H9 (cell line): ENCODE results near the gene DPP10. TPM values are rescaled to one million over a fixed set of nuclear protein-coding genes. Genes with fewer than 3 reads are reported as not detected.

ENCODE experiments used
- DNase-seq: peaks from one replicate; pipeline ENCODE4 v3.0.0-alpha.2; 2017
- H2AFZ ChIP-seq: one replicate; pipeline ENCODE4 v1.6.1; 2013; ENCODE audit warnings: mild to moderate bottlenecking, low read length, control low read depth, moderate library complexity
- H2AK5ac ChIP-seq: 2 replicates; pipeline ENCODE4 v1.6.1; 2013; ENCODE audit warnings: low read length, control low read depth, mixed read lengths; ENCODE audit not compliant: insufficient read length
- H2BK120ac ChIP-seq: one replicate; pipeline ENCODE4 v1.6.1; 2013; ENCODE audit warnings: low read depth, mild to moderate bottlenecking, low read length, control low read depth, inconsistent platforms; ENCODE audit not compliant: poor library complexity, severe bottlenecking
- H2BK12ac ChIP-seq: 2 replicates; pipeline ENCODE4 v1.6.1; 2013; ENCODE audit warnings: low read length, control low read depth, mixed read lengths, low read depth; ENCODE audit not compliant: insufficient read length
- H2BK15ac ChIP-seq: 2 replicates; pipeline ENCODE4 v1.6.1; 2013; ENCODE audit warnings: low read depth, low read length, control low read depth
- H2BK20ac ChIP-seq: one replicate; pipeline ENCODE4 v1.6.1; 2013; ENCODE audit warnings: low read depth, mild to moderate bottlenecking, low read length, control low read depth, inconsistent platforms; ENCODE audit not compliant: poor library complexity, severe bottlenecking
- H2BK5ac ChIP-seq: 2 replicates; pipeline ENCODE4 v1.6.1; 2013; ENCODE audit warnings: low read length, control low read depth, mixed read lengths; ENCODE audit not compliant: insufficient read length
- H3K14ac ChIP-seq: 2 replicates; pipeline ENCODE4 v1.6.1; 2013; ENCODE audit warnings: low read length, control low read depth; ENCODE audit not compliant: insufficient read depth
- H3K18ac ChIP-seq: 2 replicates; pipeline ENCODE4 v1.6.1; 2013; ENCODE audit warnings: low read depth, mild to moderate bottlenecking, mixed read lengths, low read length, control low read depth; ENCODE audit not compliant: insufficient read length
- H3K23ac ChIP-seq: 2 replicates; pipeline ENCODE4 v1.6.1; 2013; ENCODE audit warnings: low read length, control low read depth, mixed read lengths, low read depth; ENCODE audit not compliant: insufficient read length
- H3K23me2 ChIP-seq: 2 replicates; pipeline ENCODE4 v1.6.1; 2013; ENCODE audit warnings: low read depth, mild to moderate bottlenecking, mixed read lengths, low read length, control low read depth; ENCODE audit not compliant: insufficient read length, poor library complexity, severe bottlenecking
- H3K27ac ChIP-seq: 2 replicates; pipeline ENCODE4 v1.5.1; 2013; ENCODE audit warnings: low read length, control low read depth, mixed read lengths, low read depth; ENCODE audit not compliant: insufficient read length
- H3K27me3 ChIP-seq: 2 replicates; pipeline ENCODE4 v1.6.1; 2013; ENCODE audit warnings: low read length, control low read depth, inconsistent platforms; ENCODE audit not compliant: insufficient read depth
- H3K4ac ChIP-seq: 2 replicates; pipeline ENCODE4 v1.6.1; 2013; ENCODE audit warnings: low read depth, mild to moderate bottlenecking, control low read depth, inconsistent platforms, low read length, moderate library complexity
- H3K4me1 ChIP-seq: 2 replicates; pipeline ENCODE4 v1.6.1; 2013; ENCODE audit warnings: low read length, control low read depth, inconsistent platforms; ENCODE audit not compliant: insufficient read depth
- H3K4me2 ChIP-seq: 2 replicates; pipeline ENCODE4 v1.6.1; 2013; ENCODE audit warnings: low read length, control low read depth, mixed read lengths; ENCODE audit not compliant: insufficient read length, insufficient read depth
- H3K56ac ChIP-seq: 2 replicates; pipeline ENCODE4 v1.6.1; 2013; ENCODE audit warnings: low read depth, mild to moderate bottlenecking, mixed read lengths, low read length, control low read depth; ENCODE audit not compliant: insufficient read length
- H3K79me1 ChIP-seq: 2 replicates; pipeline ENCODE4 v1.6.1; 2013; ENCODE audit warnings: low read depth, mild to moderate bottlenecking, moderate library complexity, low read length, control low read depth, inconsistent platforms; ENCODE audit not compliant: insufficient read depth, poor library complexity, severe bottlenecking
- H3K79me2 ChIP-seq: 2 replicates; pipeline ENCODE4 v1.6.1; 2013; ENCODE audit warnings: low read length, control low read depth, inconsistent platforms; ENCODE audit not compliant: insufficient read depth
- H3K9ac ChIP-seq: 2 replicates; pipeline ENCODE4 v1.6.1; 2013; ENCODE audit warnings: low read length, control low read depth, mixed read lengths; ENCODE audit not compliant: insufficient read length; ENCODE audit errors: extremely low read depth
- H3K9me3 ChIP-seq: one replicate; pipeline ENCODE4 v1.6.1; 2013; ENCODE audit warnings: low read depth, low read length, inconsistent platforms; ENCODE audit not compliant: control insufficient read depth
- H3T11ph ChIP-seq: one replicate; pipeline ENCODE4 v1.6.1; 2013; ENCODE audit warnings: mild to moderate bottlenecking, low read length, control low read depth, inconsistent platforms
- H4K20me1 ChIP-seq: one replicate; pipeline ENCODE4 v1.6.1; 2013; ENCODE audit not compliant: control insufficient read depth, insufficient read length, insufficient read depth
- H4K5ac ChIP-seq: 2 replicates; pipeline ENCODE4 v1.6.1; 2013; ENCODE audit warnings: low read depth, mild to moderate bottlenecking, mixed read lengths, low read length, control low read depth; ENCODE audit not compliant: insufficient read length
- H4K8ac ChIP-seq: replicated peaks from 2 replicates; pipeline ENCODE4 v1.6.1; 2013; ENCODE audit warnings: low read length, control low read depth, mixed read lengths, low read depth; ENCODE audit not compliant: insufficient read length
- H4K91ac ChIP-seq: 2 replicates; pipeline ENCODE4 v1.6.1; 2013; ENCODE audit warnings: low read depth, mild to moderate bottlenecking, moderate library complexity, mixed read lengths, low read length, control low read depth; ENCODE audit not compliant: insufficient read length
- H3K27ac Mint-ChIP-seq, 3 experiments: 2 replicates in 2 of 3; 3 replicates in 1 of 3; pipeline ENCODE4 v1.8.0; 2020 to 2021; ENCODE audit warnings: mixed read lengths in 3 of 3, mild to moderate bottlenecking in 1 of 3, moderate library complexity in 1 of 3
- H3K27me3 Mint-ChIP-seq: 2 replicates; pipeline ENCODE4 v1.8.0; 2021; ENCODE audit warnings: low read depth, mild to moderate bottlenecking, moderate library complexity, mixed read lengths
- H3K36me3 Mint-ChIP-seq, 3 experiments: 2 replicates in 2 of 3; 3 replicates in 1 of 3; pipeline ENCODE4 v1.8.0; 2020 to 2021; ENCODE audit warnings: low read depth in 3 of 3, mixed read lengths in 3 of 3; ENCODE audit not compliant: insufficient read depth in 1 of 3
- H3K4me1 Mint-ChIP-seq, 2 experiments: 2 replicates each; pipeline ENCODE4 v1.8.0; 2020; ENCODE audit warnings: mixed read lengths in 2 of 2
- H3K4me3 Mint-ChIP-seq, 2 experiments: 2 replicates in 1 of 2; 3 replicates in 1 of 2; pipeline ENCODE4 v1.8.0; 2020 to 2021; ENCODE audit warnings: mild to moderate bottlenecking in 2 of 2, mixed read lengths in 2 of 2, moderate library complexity in 1 of 2
- H3K9me3 Mint-ChIP-seq, 2 experiments: 2 replicates in 1 of 2; 3 replicates in 1 of 2; pipeline ENCODE4 v1.8.0; 2020; ENCODE audit warnings: mild to moderate bottlenecking in 2 of 2, mixed read lengths in 2 of 2, moderate library complexity in 1 of 2
- WGBS: extraction: QIAGEN DNeasy Blood & Tissue Kit; methylation state at CpG from one replicate; pipeline ENCODE4 v1.1.7; 2013; ENCODE audit warnings: missing lambda C conversion rate, low lambda C conversion rate, mixed read lengths; ENCODE audit not compliant: insufficient read length; ENCODE audit errors: extremely low coverage; 5-methylcytosine and 5-hydroxymethylcytosine counted together
- total RNA-seq: library from RNA; stranded (reverse); gene quantifications from 2 replicates; pipeline ENCODE4 v1.2.1, GENCODE V29; 2021
- TF ChIP-seq, protein P1 (sequence below): fragments of 200-600 bp; sonication (generic); conservative IDR thresholded peaks from 3 replicates; pipeline ENCODE4 v1.8.0; 2021; ENCODE audit warnings: antibody characterized with exemption, mild to moderate bottlenecking

Gene DPP10
- total RNA-seq, 1 experiment from 2014 or later = 11.3 TPM

GRCh38 chr2:115386465-115386864 lies 944.0 kb downstream of the DPP10 start:
- Histone ChIP-seq H2BK12ac (no peak overlapping the region), H3K9ac (no peak overlapping the region), H3T11ph (no peak overlapping the region), H2BK5ac (no peak overlapping the region), H3K4me2 (no peak overlapping the region), H2AK5ac (no peak overlapping the region), H3K23ac (no peak overlapping the region), H3K4me1 (no peaks in the 10 kb centered on the region), H3K27ac (no peak overlapping the region), H4K20me1 (no peaks in the 10 kb centered on the region), H2BK120ac (no peak overlapping the region), H4K8ac (no peak overlapping the region), H3K79me1 (no peaks in the 10 kb centered on the region), H3K18ac (no peak overlapping the region), H3K23me2 (no peaks in the 10 kb centered on the region), H3K4ac (no peak overlapping the region), H3K9me3 (no peaks in the 10 kb centered on the region), H3K79me2 (no peaks in the 10 kb centered on the region), H2BK15ac (no peak overlapping the region), H4K91ac (no peak overlapping the region), H3K56ac (no peak overlapping the region), H3K14ac (no peak overlapping the region), H3K27me3 (no peaks in the 10 kb centered on the region), H4K5ac (no peak overlapping the region), H2BK20ac (no peak overlapping the region), H2AFZ (no peak overlapping the region)
- H3K27me3 Mint-ChIP-seq = no peaks in the 10 kb centered on the region
- DNase-seq = no peak
- H3K27ac Mint-ChIP-seq = no peak overlapping the region
- no CpG with 5 or more reads among the region's 2 CpGs for WGBS
- peaks cover 15 to 19% of the 10 kb centered on the region in 2 experiments for H3K4me1 Mint-ChIP-seq
- H3K4me3 Mint-ChIP-seq = no peak overlapping the region; a peak in 1 of 5 replicates
- peaks cover 20 to 33% (median 23%) of the 10 kb centered on the region in 3 experiments for H3K36me3 Mint-ChIP-seq
- TF ChIP-seq, protein P1, sequence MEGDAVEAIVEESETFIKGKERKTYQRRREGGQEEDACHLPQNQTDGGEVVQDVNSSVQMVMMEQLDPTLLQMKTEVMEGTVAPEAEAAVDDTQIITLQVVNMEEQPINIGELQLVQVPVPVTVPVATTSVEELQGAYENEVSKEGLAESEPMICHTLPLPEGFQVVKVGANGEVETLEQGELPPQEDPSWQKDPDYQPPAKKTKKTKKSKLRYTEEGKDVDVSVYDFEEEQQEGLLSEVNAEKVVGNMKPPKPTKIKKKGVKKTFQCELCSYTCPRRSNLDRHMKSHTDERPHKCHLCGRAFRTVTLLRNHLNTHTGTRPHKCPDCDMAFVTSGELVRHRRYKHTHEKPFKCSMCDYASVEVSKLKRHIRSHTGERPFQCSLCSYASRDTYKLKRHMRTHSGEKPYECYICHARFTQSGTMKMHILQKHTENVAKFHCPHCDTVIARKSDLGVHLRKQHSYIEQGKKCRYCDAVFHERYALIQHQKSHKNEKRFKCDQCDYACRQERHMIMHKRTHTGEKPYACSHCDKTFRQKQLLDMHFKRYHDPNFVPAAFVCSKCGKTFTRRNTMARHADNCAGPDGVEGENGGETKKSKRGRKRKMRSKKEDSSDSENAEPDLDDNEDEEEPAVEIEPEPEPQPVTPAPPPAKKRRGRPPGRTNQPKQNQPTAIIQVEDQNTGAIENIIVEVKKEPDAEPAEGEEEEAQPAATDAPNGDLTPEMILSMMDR = peak; percentile 56
- H3K9me3 Mint-ChIP-seq = peaks cover 28 to 30% of the 10 kb centered on the region in 2 experiments
